Smooth muscle cell of the brain vasculature (primary cell): Measurements from ENCODE around the gene ZNF133.

Experiments used
- DNase-seq: peaks from one replicate; pipeline ENCODE4 v3.0.0-alpha.2; 2012; ENCODE audit warnings: low read depth, low spot score

The ZNF133 gene

GRCh38 chr20:18361678-18362077, 73.4 kb downstream of the ZNF133 start:
- no peak for DNase-seq

- DNase-seq = no peak
Observed at GRCh38 chr20:18362916-18363315, 74.6 kb downstream of the ZNF133 start.

GRCh38 chr20:18363708-18364107, 75.4 kb downstream of the ZNF133 start:
- no peak for DNase-seq

GRCh38 chr20:18364768-18365167, 76.4 kb downstream of the ZNF133 start:
- no peak for DNase-seq
